Lower leg skin (tissue), 3 donors: ENCODE data around the gene DTX2.
"Not testable (repeated sequence)": the region's sequence is repeated elsewhere in the genome, so short reads cannot be mapped to it uniquely, and the experiment has no call there.

Source experiments
- CTCF ChIP-seq, 3 donors: fragments of 450-650 bp; IDR thresholded peaks; one replicate each; pipeline ENCODE4 v1.5.1; 2016; ENCODE audit warnings: antibody characterized with exemption in 3 of 3, mild to moderate bottlenecking in 3 of 3, moderate library complexity in 2 of 3
- POLR2A ChIP-seq, 2 donors: fragments of 450-650 bp; IDR thresholded peaks; one replicate each; pipeline ENCODE4 v1.6.1; 2016 to 2017; ENCODE audit warnings: antibody characterized with exemption in 2 of 2, mild to moderate bottlenecking in 1 of 2, moderate library complexity in 1 of 2

- TF ChIP-seq CTCF, POLR2A (IDR thresholded peaks at IDR 0.05): not testable (repeated sequence)
Measured at GRCh38 chr7:76482660-76483059, 21.2 kb downstream of the DTX2 start.
